SK-N-MC (cell line): ENCODE results near the gene ARMH1.

ENCODE experiments used
- DNase-seq: peaks from one replicate; pipeline ENCODE4 v3.0.0-alpha.2; 2011; ENCODE audit warnings: low read depth, low spot score
- H3K27ac ChIP-seq: fragments of 200-600 bp; sonication (generic); 2 replicates; pipeline ENCODE4 v1.5.1; 2016; ENCODE audit warnings: mixed run types
- H3K36me3 ChIP-seq: fragments of 200-600 bp; sonication (generic); 2 replicates; pipeline ENCODE4 v1.6.1; 2017; ENCODE audit warnings: antibody characterized with exemption, low read length, mixed read lengths; ENCODE audit not compliant: insufficient read depth
- H3K4me3 ChIP-seq: fragments of 200-600 bp; sonication (generic); 2 replicates; pipeline ENCODE4 v1.5.1; 2016
- H3K9ac ChIP-seq: fragments of 200-600 bp; sonication (generic); 2 replicates; pipeline ENCODE4 v1.8.0; 2017; ENCODE audit warnings: mixed run types, mixed read lengths; ENCODE audit not compliant: insufficient read length
- H3K9me3 ChIP-seq: fragments of 200-600 bp; sonication (generic); 2 replicates; pipeline ENCODE4 v1.6.1; 2017; ENCODE audit warnings: low read depth, mild to moderate bottlenecking, antibody characterized with exemption, low read length, moderate library complexity, mixed read lengths
- EZH2 ChIP-seq: fragments of 200-600 bp; sonication (generic); IDR thresholded peaks from one replicate; pipeline ENCODE4 v1.6.1; 2017; ENCODE audit warnings: antibody characterized with exemption
- FOXP2 ChIP-seq: optimal IDR thresholded peaks from 2 replicates; pipeline ENCODE3; 2011; ENCODE audit warnings: mild to moderate bottlenecking, moderate library complexity; ENCODE audit not compliant: insufficient read depth; ENCODE audit errors: extremely low read length, control extremely low read depth
- POLR2AphosphoS5 ChIP-seq: IDR thresholded peaks from 2 replicates; pipeline ENCODE4 v1.6.1; 2012; ENCODE audit warnings: mild to moderate bottlenecking, low read depth, low read length, borderline replicate concordance

Gene ARMH1

DNA sequence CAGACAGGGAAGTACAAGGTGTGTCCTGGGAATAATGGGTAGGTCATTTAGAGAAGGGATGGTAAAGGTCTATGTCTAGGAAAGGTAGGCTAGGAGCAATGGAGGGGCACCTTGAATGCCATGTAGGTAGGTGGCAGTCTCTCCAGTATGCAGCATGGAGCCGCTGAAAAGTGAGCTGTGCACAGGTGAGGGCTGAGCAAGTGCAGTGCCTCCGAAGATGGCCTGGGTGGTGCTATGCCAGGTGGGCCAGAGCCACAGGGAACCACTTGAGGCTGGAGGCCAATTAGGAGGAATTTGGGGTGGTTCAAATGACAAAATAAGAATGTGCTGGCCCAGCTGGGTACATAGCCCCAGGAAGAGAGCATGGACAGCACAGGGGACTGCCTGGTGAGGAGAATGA lies 31.4 kb downstream of the ARMH1 start:
- Histone ChIP-seq H3K27ac (no peak overlapping the region), H3K36me3 (no peaks in the 10 kb centered on the region), H3K9ac (no peak overlapping the region), H3K4me3 (no peak overlapping the region), H3K9me3 (0 out of 2 replicates have a peak, but pooled peaks cover 2% of the 10 kb centered on the region)
- DNase-seq, result no peak
- TF ChIP-seq EZH2, result no peak
- no peak for TF ChIP-seq POLR2AphosphoS5
- TF ChIP-seq FOXP2, result no peak

DNA sequence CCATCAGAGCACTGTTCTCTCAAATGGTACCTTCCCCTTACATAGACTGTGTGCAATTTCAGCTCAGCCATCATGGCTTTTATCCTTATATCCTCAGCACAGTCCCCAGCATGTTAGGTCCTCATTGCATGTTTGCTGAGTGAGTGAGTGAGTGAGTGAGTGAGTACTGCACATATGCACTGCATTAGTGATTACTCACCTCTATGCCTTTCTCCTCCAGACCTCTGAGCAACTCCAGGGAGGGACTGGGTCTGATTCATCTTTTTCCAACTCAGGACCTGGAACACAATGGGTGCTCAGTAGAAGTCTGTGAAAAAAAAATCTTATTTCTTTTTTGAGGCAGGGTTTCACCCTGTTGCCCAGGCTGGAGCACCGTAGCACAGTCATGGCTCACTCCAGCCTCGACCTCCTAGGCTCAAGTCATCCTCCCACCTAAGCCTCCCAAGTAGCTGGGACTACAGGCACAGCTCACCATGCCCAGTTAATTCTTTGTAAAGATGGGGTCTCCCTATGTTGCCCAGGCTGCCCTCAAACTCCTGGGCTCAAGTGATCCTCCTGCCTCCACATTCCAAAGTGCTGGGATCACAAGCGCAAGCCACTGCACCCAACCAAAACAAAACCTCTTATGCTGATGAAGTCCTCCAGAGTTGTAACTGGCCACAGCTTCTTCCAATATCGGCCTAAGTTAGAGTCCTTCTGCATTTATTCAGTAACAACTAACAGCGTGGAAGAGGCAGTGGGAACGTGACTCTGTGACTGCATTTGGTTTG lies 32.8 kb downstream of the ARMH1 start:
- H3K9me3 ChIP-seq, result 0 out of 2 replicates have a peak, but pooled peaks cover 2% of the 10 kb centered on the region
- DNase-seq, result no peak
- no peak overlapping the region for H3K9ac ChIP-seq
- TF ChIP-seq POLR2AphosphoS5 (no peak), EZH2 (no peak), FOXP2 (no peak)
- H3K4me3 ChIP-seq, result no peak overlapping the region
- H3K36me3 ChIP-seq, result no peaks in the 10 kb centered on the region
- H3K27ac ChIP-seq, result no peak overlapping the region

DNA sequence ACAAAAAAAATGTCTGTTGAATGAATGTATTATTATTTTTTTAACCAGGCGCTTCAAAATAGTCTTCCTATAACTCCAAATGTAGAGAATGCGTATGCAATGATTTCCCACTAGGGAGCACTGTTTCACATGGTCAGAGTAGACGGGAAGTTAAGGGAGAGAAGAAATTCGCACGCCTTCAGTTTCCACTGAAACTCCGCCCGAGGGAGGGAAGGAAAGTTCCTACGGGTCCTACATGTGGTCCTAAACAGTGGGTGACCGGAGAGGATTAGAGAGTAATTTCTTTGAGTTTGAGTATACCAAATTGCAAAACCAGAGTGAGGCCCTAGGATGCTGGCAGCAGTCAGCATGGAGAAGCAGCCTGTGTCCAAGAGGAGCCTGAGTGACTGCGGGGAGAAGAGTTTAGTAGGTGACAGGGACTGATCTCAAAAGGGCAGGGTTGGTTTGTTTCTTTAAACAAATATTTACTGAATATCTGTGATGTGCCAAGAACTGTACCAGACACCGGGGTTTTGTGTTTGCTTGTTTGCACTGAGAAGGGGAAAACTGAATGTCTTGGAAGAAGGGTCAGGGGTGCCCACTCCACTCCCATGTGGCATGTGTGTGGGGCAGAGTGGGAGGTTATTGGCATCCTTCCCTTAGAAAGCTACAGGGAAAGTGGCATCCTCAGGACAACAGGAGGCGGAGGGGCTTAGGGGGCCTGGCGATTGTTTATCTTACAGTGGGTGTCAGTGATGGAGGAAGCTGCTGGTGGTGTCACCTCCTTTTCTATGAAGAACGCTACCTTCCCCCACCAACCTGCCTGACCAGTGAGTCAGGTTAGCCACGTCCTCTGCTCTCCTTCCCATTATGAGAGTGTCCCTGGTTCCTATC lies 33.7 kb downstream of the ARMH1 start:
- Histone ChIP-seq H3K4me3 (no peak overlapping the region), H3K9me3 (0 out of 2 replicates have a peak, but pooled peaks cover 2% of the 10 kb centered on the region), H3K27ac (no peak overlapping the region), H3K36me3 (no peaks in the 10 kb centered on the region), H3K9ac (no peak overlapping the region)
- DNase-seq, result no peak
- no peak for TF ChIP-seq FOXP2
- TF ChIP-seq EZH2, result no peak
- no peak for TF ChIP-seq POLR2AphosphoS5

GRCh38 chr1:44713321-44713781 lies 38.8 kb downstream of the ARMH1 start:
- Histone ChIP-seq H3K4me3 (no peak overlapping the region), H3K9me3 (0 out of 2 replicates have a peak, but pooled peaks cover 2% of the 10 kb centered on the region), H3K9ac (no peak overlapping the region), H3K27ac (no peak overlapping the region), H3K36me3 (no peaks in the 10 kb centered on the region)
- no peak for TF ChIP-seq EZH2
- TF ChIP-seq FOXP2, result no peak
- TF ChIP-seq POLR2AphosphoS5, result no peak
- DNase-seq, result no peak

DNA sequence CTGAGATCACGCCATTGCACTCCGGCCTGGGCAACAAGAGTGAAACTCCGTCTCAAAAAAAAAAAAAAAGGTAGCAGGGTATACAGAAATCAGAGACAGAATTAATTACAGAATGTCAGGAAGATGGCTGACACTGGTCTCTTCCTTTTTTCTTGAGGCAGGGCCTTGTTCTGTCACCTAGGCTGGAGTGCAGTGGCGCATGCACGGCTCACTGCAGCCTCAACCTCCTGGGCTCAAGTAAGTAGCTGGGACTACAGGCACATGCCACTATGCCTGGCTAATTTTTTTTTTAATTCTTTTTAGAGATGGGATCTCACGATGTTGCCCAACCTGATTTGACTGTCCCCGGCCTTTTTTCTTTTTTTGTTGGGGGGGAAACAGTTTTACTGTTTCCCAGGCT lies 40.0 kb downstream of the ARMH1 start:
- H3K36me3 ChIP-seq, result no peaks in the 10 kb centered on the region
- DNase-seq, result no peak
- TF ChIP-seq EZH2 (no peak), POLR2AphosphoS5 (no peak), FOXP2 (no peak)
- H3K27ac ChIP-seq, result no peak overlapping the region
- H3K9me3 ChIP-seq, result no peaks in the 10 kb centered on the region
- H3K4me3 ChIP-seq, result no peak overlapping the region
- no peak overlapping the region for H3K9ac ChIP-seq

GRCh38 chr1:44714944-44715571 lies 40.5 kb downstream of the ARMH1 start:
- Histone ChIP-seq H3K9me3 (no peaks in the 10 kb centered on the region), H3K36me3 (no peaks in the 10 kb centered on the region), H3K9ac (no peak overlapping the region), H3K4me3 (peak overlapping the region; percentile 32; the same call in 1 of the 2 replicates), H3K27ac (no peak overlapping the region)
- TF ChIP-seq POLR2AphosphoS5 (no peak), FOXP2 (peak; percentile 9)
- DNase-seq, result peak; percentile 57

DNA sequence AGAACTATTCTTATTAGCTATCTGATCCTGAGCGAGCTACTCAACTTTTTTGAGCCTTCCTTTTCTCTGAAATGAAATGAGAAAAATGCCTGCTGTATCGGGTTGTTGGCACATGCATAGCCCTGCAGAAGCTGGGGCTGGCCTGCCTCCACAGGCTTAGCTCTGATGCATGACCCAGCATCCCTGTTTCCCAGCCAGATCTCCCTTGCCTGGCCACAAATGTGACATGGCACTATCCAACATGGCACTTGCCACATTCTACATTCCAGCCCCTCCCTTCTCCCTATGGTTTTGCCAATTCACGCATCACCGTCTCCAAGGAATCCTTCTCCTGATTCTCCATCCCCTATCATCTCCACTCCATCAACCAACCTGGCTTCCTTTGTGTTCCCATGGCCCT lies 42.6 kb downstream of the ARMH1 start:
- no peaks in the 10 kb centered on the region for H3K36me3 ChIP-seq
- no peaks in the 10 kb centered on the region for H3K9me3 ChIP-seq
- H3K4me3 ChIP-seq, result no peak overlapping the region
- no peak for DNase-seq
- no peak overlapping the region for H3K9ac ChIP-seq
- H3K27ac ChIP-seq, result no peak overlapping the region
- no peak for TF ChIP-seq FOXP2
- no peak for TF ChIP-seq POLR2AphosphoS5
- TF ChIP-seq EZH2, result no peak

DNA sequence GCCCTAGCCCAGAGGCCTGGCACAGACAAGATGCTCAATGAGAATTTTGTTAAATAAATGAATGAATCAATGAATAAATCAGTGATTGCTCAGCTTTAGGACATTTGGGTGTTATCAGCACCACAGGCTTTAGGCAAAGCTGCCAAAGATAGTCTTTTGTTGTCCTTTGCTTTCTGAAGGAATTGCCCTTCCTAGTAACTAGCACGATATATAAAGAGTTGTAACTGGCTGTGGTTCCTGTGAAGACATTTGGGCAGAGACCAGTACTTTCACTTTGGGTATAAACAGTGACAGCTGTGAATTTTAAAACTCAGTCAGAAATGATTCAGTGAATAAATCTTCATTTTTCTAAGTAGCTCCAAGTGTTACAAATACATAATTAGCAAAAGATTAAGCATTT lies 43.1 kb downstream of the ARMH1 start:
- TF ChIP-seq EZH2 (no peak), POLR2AphosphoS5 (no peak), FOXP2 (no peak)
- peak overlapping the region; percentile 26 for H3K9ac ChIP-seq
- H3K4me3 ChIP-seq, result no peak overlapping the region
- H3K27ac ChIP-seq, result no peak overlapping the region
- no peaks in the 10 kb centered on the region for H3K9me3 ChIP-seq
- no peaks in the 10 kb centered on the region for H3K36me3 ChIP-seq
- no peak for DNase-seq
